ENCODE results near the gene NUSAP1. TPM values are rescaled to one million over a fixed set of nuclear protein-coding genes. Genes with fewer than 3 reads are reported as not detected.

The NUSAP1 gene
- total RNA-seq, 6 donors from 2014 or later = 6.8 to 22.0 (median 8.3) TPM

Other genes with a start within 250 kb of the NUSAP1 start
- gene INO80, start 216.6 kb upstream of the NUSAP1 start, total RNA-seq = 10 to 100 TPM; 22.8 to 92.2 (median 43.9) TPM
- gene EXD1, start 102.1 kb upstream of the NUSAP1 start, total RNA-seq = under 1 TPM in 2 of 6 donors, not detected in 4; 0.09 to 0.30 TPM
- 100 to 1,000 TPM; 130 to 264 (median 200) TPM for gene CHP1, start 101.6 kb upstream of the NUSAP1 start, total RNA-seq
- gene OIP5, start 290 bp upstream of the NUSAP1 start, total RNA-seq = 1 to 10 TPM in 2 of 6 donors, under 1 TPM in 1, not detected in 3; 0.46 to 1.1 (median 1.1) TPM
- 10 to 100 TPM in 5 of 6 donors, 1 to 10 TPM in 1; 8.3 to 25.1 (median 14.0) TPM for gene NDUFAF1, start 69.6 kb downstream of the NUSAP1 start, total RNA-seq
- gene RTF1, start 84.2 kb downstream of the NUSAP1 start, total RNA-seq = 10 to 100 TPM; 22.6 to 58.1 (median 27.2) TPM
- gene ITPKA, start 161.0 kb downstream of the NUSAP1 start, total RNA-seq = 1 to 10 TPM in 2 of 6 donors, under 1 TPM in 2, not detected in 2; 0.30 to 5.2 (median 0.95) TPM
- gene LTK, start 180.9 kb downstream of the NUSAP1 start, total RNA-seq = 10 to 100 TPM in 2 of 6 donors, 1 to 10 TPM in 4; 2.2 to 23.0 (median 5.7) TPM
- gene RPAP1, start 211.4 kb downstream of the NUSAP1 start, total RNA-seq = 10 to 100 TPM; 22.0 to 92.2 (median 33.2) TPM
- gene TYRO3, start 226.3 kb downstream of the NUSAP1 start, total RNA-seq = 10 to 100 TPM in 2 of 6 donors, 1 to 10 TPM in 4; 2.1 to 17.1 (median 9.0) TPM

Data from upper lobe of left lung (tissue), 6 donors.